WERI-Rb-1 (cell line): Measurements from ENCODE around the gene RERE.

Experiments
- DNase-seq: peaks from one replicate; pipeline ENCODE4 v3.0.0-alpha.2; 2020
- H3K27ac ChIP-seq: fragments of 250-450 bp; sonication (Bioruptor Pico); 2 replicates; pipeline ENCODE4 v1.5.1; 2020; ENCODE audit warnings: mild to moderate bottlenecking, moderate library complexity
- H3K27me3 ChIP-seq: fragments of 250-450 bp; sonication (Bioruptor Pico); 2 replicates; pipeline ENCODE4 v1.5.1; 2021; ENCODE audit warnings: mild to moderate bottlenecking, low read depth, moderate library complexity; ENCODE audit not compliant: insufficient read depth, severe bottlenecking
- H3K36me3 ChIP-seq: fragments of 250-450 bp; sonication (Bioruptor Pico); 2 replicates; pipeline ENCODE4 v1.5.1; 2020; ENCODE audit warnings: mild to moderate bottlenecking, moderate library complexity
- H3K4me3 ChIP-seq: 2 replicates; pipeline ENCODE4 v1.5.1; 2011; ENCODE audit warnings: low read depth, mild to moderate bottlenecking, control low read depth, low read length
- H3K9me3 ChIP-seq: fragments of 250-450 bp; sonication (Bioruptor Pico); 2 replicates; pipeline ENCODE4 v1.5.1; 2021; ENCODE audit warnings: mild to moderate bottlenecking, moderate library complexity; ENCODE audit not compliant: severe bottlenecking
- TF ChIP-seq, protein P1 (sequence below): IDR thresholded peaks from 2 replicates; pipeline ENCODE4 v1.5.1; 2011; ENCODE audit warnings: low read depth, mild to moderate bottlenecking, control low read depth, inconsistent platforms, low read length

RERE gene

DNA sequence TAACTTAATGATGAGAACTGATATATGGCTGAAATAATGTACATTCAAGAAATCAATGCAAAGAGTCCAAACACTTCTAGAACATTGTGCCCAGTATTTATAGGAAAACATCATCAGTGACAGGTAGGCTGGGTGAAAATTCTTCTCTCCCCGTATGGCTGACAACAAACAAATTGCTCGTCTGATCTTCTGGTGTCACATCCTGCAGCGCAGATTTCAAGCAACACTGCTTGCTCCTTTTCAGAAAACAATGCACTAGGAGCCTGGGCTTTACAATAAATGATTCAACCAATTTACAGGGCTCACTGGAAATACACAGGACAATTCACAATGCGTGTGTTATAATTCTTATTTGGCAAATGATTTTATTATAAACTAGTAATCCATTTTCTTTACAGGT, 185.3 kb downstream of the RERE start:
- H3K9me3 ChIP-seq = no peaks in the 10 kb centered on the region
- DNase-seq = no peak
- H3K36me3 ChIP-seq = peaks cover 17% of the 10 kb centered on the region
- H3K4me3 ChIP-seq = no peak overlapping the region
- no peaks in the 10 kb centered on the region for H3K27me3 ChIP-seq
- H3K27ac ChIP-seq = no peak overlapping the region
- TF ChIP-seq, protein P1, sequence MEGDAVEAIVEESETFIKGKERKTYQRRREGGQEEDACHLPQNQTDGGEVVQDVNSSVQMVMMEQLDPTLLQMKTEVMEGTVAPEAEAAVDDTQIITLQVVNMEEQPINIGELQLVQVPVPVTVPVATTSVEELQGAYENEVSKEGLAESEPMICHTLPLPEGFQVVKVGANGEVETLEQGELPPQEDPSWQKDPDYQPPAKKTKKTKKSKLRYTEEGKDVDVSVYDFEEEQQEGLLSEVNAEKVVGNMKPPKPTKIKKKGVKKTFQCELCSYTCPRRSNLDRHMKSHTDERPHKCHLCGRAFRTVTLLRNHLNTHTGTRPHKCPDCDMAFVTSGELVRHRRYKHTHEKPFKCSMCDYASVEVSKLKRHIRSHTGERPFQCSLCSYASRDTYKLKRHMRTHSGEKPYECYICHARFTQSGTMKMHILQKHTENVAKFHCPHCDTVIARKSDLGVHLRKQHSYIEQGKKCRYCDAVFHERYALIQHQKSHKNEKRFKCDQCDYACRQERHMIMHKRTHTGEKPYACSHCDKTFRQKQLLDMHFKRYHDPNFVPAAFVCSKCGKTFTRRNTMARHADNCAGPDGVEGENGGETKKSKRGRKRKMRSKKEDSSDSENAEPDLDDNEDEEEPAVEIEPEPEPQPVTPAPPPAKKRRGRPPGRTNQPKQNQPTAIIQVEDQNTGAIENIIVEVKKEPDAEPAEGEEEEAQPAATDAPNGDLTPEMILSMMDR = no peak

DNA sequence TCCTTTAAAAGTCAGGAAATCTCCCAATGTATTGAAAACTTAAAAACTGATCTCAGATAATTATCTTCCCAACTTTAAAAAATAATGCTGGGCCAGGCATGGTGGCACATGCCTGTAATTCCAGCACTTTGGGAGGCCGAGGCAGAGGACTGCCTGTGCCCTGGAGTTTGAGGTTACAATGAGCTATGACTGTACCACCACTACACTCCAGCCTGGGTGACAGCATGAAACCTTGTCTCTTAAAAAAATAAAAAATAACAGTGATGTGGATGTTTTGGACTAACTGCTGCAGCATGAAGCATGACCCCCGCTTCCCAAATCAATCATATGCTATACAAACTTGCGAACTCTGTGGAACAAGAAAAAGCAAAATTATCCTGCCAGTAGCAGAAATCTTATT, 186.3 kb downstream of the RERE start:
- Histone ChIP-seq H3K9me3 (no peaks in the 10 kb centered on the region), H3K27me3 (no peaks in the 10 kb centered on the region), H3K4me3 (no peak overlapping the region), H3K27ac (no peak overlapping the region), H3K36me3 (peaks cover 17% of the 10 kb centered on the region)
- no peak for DNase-seq
- TF ChIP-seq, protein P1 = no peak

DNA sequence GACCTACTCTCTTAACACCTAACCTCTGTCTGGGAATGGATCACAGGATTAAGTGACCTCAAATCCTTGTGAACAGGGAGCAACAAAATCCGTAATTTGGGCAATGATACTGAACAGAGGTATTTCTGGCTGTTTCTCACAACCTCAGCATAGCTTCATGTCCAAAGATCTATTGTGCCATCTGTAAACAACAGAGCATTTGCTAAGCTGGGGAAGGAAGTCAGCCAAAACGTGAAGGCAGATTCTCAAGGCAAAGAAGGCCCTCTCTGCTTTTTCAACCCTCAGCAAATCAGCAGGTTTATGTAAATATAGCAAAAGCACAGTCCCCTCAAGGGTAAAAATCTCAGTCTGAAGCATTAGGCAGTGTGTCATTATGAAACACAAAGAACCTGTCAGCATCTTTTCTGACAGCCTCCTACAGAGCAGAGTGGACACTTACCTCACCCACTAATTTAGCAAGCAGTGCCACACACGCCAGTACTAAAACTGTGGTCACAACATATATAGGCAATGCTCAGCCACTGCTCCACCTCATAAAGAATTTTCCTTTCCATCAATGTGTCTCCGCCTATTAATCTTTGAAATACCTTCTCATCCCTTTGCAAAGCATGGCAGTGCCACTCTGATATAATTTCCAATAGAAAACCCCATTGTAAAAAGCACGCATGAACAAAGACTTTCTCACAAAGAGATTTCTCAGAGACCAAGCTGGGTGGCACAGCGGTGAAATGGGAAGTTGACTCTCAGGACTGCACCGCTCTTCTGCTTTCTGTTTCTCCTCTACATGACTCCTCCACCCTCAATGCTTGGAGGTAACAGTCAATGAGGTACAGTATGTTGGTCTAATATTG, 188.0 kb downstream of the RERE start:
- Histone ChIP-seq H3K27me3 (no peaks in the 10 kb centered on the region), H3K4me3 (no peak overlapping the region), H3K27ac (no peak overlapping the region), H3K9me3 (no peaks in the 10 kb centered on the region), H3K36me3 (peaks cover 10% of the 10 kb centered on the region)
- DNase-seq = no peak
- TF ChIP-seq, protein P1 = no peak

DNA sequence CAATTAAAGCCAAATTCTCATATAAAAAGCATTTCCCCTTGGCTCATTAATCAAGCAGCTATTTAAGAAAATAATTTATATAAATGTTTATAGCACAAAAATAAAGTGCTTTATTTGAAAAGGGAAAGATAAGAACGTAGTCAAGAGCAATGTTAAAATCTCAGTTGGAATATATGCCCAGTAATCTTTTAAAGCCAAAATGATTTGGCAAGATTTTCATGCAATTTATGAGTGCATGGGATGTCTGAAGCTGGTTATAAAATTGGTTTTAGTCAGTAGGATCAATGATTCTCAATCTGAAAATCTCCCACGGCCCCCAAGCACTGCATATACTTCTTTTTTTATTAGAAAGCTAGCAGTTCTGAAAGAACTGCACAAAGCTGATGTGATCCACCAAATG, 188.8 kb downstream of the RERE start:
- Histone ChIP-seq H3K27me3 (no peaks in the 10 kb centered on the region), H3K9me3 (no peaks in the 10 kb centered on the region), H3K27ac (no peak overlapping the region), H3K36me3 (peaks cover 2% of the 10 kb centered on the region; the same call in 1 of the 2 replicates), H3K4me3 (no peak overlapping the region)
- DNase-seq = no peak
- TF ChIP-seq, protein P1 = no peak

DNA sequence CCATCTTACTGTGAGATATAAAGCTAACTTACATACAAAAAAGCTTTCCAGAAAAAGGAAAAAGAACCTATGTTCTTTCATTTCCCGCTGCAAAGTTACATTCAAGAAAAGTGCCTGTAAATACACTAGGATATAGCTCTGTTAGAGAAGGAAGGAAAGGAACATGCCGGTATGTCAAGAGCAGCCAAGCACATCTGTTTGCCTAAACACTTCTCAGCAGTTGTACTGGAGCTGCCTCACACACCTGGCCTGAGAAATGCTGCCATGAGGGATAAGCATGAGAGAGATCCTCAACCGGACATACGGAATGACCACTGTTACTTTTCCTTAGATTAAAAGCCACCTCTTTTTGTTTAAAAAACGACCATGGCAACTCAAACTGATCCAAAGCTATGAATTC, 189.7 kb downstream of the RERE start:
- Histone ChIP-seq H3K9me3 (no peaks in the 10 kb centered on the region), H3K27me3 (no peaks in the 10 kb centered on the region), H3K4me3 (no peak overlapping the region), H3K36me3 (no peaks in the 10 kb centered on the region; the same call in 1 of the 2 replicates), H3K27ac (no peak overlapping the region)
- no peak for DNase-seq
- TF ChIP-seq, protein P1 = no peak
